GM19099 (cell line): ENCODE measurements around the gene ABHD16A.

Experiments
- POLR2A ChIP-seq: IDR thresholded peaks from 3 replicates; pipeline ENCODE4 v1.6.1; 2011; ENCODE audit warnings: low read depth; ENCODE audit not compliant: insufficient read length; ENCODE audit errors: extremely low read depth

ABHD16A gene

GRCh38 chr6:31689249-31690110 lies 13.6 kb downstream of the ABHD16A start:
- TF ChIP-seq POLR2A = no peak

DNA sequence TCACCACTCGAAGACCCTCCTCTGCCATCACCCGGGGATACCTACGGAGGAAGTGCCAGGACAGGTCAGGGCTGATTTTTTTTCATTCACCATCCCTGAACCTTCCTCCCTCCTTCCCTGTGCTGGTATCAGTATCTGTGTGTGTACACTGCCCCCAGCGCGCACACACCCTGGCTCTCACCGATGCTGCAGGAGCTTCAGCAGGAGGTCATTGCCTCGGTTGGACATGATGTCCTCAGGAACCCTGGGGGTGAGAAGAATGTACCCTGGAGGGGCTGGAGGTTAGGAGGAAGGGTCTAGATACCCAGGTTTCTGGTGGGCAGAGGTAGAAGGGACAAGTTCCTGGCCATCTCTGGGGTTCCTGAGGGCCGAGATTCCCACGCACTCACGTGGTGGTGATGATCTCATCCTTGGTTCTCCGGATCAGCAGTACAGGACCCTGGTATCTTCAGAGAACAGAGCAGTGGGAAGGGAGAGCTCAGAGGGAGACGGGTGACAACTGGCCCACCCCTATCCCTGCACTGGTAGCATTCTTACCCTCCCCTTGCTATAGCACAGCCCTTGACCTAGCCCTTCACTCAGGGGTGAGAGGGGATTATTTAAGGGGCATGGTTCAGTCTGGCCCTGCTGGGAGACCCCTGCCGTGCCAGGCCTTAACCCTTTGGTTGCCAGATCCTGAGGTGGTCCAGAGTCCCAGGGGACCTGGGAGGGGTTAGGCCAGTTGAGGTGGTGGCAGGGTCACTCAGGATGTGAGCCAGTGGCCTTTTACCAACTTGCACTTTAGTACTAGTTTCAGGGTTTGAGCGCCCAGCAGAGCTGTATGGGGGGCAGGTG lies 15.0 kb downstream of the ABHD16A start:
- no peak for TF ChIP-seq POLR2A

GRCh38 chr6:31687321-31687720 lies 15.8 kb downstream of the ABHD16A start:
- TF ChIP-seq POLR2A = no peak

DNA sequence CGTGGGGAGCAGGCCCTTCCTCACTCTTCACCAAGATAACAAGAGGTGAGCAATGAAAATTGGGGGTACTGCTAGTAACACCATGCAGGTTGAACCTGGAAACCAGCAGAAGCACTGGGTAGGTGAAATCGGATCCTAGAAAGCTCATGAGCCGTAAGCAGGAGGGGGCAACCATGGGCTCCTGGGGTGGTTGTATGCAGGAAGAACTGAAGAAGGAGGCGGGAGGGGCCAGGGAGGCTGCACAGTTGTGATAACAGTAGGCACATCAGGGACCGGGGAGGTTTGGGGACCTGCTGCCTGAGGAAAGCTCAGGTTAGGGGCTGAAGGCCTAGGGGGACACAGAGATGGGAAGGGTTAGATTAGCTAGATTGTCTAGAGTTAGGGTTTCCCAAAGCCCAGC lies 16.6 kb downstream of the ABHD16A start:
- no peak for TF ChIP-seq POLR2A

GRCh38 chr6:31683591-31683990 lies 19.5 kb downstream of the ABHD16A start:
- TF ChIP-seq POLR2A = no peak

- TF ChIP-seq POLR2A = no peak
Measured at GRCh38 chr6:31681135-31681671, 21.9 kb downstream of the ABHD16A start.

DNA sequence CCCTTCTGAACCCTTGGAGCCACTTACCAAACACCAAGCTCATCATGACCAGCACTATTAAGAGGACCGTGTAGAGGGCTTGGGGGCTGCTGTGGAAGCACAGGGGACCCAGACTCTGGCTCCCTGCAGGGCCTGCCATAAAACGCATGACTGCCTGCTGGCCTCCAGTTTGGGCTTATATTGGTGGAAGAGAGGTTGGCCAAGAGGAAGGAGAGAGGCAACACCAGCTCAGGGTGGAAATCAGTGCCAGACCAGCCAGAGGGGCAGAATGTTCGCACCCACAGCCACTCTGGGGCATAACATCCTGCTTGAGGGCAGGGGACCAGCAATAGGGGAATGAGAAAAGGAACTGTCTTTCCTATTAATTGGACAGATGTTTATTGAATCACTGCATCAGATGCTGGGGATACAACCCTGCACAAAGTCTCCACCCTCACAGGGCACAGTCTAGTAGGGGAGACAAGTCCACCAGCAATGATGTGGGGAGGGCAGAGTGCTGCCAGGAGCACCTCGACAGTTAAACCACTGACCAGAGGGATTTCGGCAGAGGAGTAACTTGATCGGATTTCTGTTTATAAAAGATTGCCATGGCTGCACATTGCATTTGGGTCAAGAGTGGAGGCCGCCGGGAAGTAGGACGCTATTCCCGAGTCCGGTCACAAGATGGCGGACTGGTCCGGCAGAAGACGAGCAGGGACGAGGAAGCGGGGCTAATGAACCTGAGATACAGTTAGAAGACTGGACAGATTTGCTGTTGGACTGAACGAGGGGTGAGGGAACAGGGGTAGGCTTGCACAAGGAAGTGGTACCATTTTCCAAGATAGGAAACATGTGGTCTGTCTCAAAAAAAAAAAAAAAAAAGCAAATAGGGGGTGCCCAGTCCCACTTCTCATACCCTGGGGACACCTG lies 22.6 kb downstream of the ABHD16A start, which contains the start of gene LY6G5C:
Gene LY6G5C (minus strand): TSS at position 842 of the 909 bp plus-strand sequence. CDS start 694 bp downstream, at position 148.
- peak; percentile 6 for TF ChIP-seq POLR2A

DNA sequence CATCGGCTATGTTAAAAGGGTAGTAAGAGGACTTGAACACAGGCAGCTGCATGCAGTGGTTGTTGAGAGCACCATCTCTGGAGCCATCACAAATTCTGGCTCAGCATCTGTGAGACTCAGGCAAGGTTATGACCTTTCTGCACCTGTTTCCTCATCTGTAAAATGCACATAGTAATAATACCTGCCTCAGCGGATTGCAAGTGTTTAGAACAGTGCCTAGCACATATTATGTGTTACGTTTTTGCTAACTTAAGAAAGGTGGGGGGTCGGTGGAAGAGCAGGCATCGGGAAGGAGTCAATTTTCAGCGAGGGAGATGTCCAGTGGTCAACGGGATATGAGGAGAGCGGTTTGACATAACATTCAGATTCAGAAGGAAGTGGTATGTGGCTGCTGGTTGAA lies 25.2 kb downstream of the ABHD16A start:
- TF ChIP-seq POLR2A = no peak

DNA sequence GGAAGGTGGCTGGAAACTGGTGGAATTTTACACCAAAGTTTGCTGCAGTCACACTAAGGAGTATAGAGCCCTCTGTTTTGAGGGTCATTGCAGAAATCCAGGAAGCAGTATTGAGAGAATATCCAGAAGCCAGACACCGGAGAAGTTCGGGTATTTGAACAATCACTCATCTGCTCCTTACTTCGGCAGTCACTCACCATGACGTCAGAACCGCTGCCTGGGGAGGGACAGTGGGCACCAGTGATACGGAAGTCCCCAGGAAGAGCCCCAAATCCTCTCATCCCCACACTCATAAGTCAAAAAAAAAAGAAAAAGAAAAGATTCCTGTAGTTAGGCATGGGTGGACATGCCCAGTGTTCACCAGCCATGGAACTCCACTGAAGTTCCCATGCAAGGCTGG lies 26.2 kb downstream of the ABHD16A start:
- TF ChIP-seq POLR2A = no peak

- no peak for TF ChIP-seq POLR2A
Measured at GRCh38 chr6:31676322-31676903, 26.7 kb downstream of the ABHD16A start.

DNA sequence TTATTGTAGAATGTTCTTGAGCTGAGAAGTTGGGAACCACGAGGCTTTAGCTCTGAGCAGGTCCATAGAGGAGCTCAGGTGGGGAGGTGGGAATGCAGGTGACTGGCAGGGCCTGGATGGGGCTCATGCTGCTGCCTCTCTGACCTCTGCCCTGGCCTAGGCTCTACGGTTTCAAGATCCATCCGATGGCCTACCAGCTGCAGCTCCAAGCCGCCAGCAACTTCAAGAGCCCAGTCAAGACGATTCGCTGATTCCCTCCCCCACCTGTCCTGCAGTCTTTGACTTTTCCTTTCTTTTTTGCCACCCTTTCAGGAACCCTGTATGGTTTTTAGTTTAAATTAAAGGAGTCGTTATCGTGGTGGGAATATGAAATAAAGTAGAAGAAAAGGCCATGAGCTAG lies 33.4 kb downstream of the ABHD16A start, which contains the start of gene LY6G5B:
Gene LY6G5B (plus strand): TSS at position 301 of the 400 bp plus-strand sequence. CDS start 975 bp downstream, outside the sequence.
- no peak for TF ChIP-seq POLR2A

DNA sequence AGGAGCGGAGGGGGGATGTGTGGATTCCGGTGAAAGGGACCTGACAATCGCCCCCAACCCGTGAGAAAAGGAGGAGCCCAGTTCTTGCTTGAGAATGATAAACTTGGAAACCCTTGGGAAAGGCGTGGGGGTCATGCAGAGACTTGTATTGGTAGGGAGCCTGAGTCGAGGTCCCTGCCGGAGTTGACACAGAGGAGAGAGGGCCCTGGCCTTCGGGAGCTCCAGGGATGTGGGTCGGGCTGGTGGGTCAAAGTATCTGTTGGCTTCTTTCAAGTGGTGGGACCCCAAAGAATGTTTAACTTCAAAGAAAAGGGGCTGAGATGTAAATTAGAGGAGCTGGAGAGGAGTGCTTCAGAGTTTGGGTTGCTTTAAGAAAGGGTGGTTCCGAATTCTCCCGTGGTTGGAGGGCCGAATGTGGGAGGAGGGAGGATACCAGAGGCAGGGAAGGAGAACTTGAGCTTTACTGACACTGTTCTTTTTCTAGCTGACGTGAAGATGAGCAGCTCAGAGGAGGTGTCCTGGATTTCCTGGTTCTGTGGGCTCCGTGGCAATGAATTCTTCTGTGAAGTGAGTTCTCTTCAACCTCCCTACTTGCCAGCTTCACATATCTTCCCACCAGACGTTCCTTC lies 36.7 kb downstream of the ABHD16A start:
- no peak for TF ChIP-seq POLR2A

GRCh38 chr6:31665501-31666336 lies 37.4 kb downstream of the ABHD16A start, which contains the start of gene CSNK2B:
TSS of gene CSNK2B (plus strand) at chr6:31666080. CDS start at chr6:31666832, 752 bp downstream.
- peak; percentile 90 for TF ChIP-seq POLR2A
